Kidney (tissue), 14 donors: Measurements from ENCODE around the gene PRUNE2. TPM values are rescaled to one million over a fixed set of nuclear protein-coding genes. Genes with fewer than 3 reads are reported as not detected.

ENCODE experiments used
- DNase-seq, 5 donors: peaks; one replicate each; pipeline ENCODE4 v3.0.0-alpha.2; 2013 to 2020
- FAIRE-seq: peaks from 2 replicates; lab custom pipeline; 2012; peaks lifted over from hg19 to GRCh38; lab: Jason Lieb, UNC
- H3K27ac ChIP-seq, 2 donors: one replicate each; pipeline ENCODE4 v1.7.0; 2013; ENCODE audit warnings: low read depth in 2 of 2, low read length in 2 of 2, inconsistent platforms in 1 of 2
- H3K27me3 ChIP-seq: one replicate; pipeline ENCODE4 v1.7.1; 2013; ENCODE audit warnings: low read length, inconsistent platforms; ENCODE audit not compliant: control insufficient read depth, insufficient read depth
- H3K36me3 ChIP-seq, 3 donors: one replicate each; pipeline versions ENCODE4 v1.7.0 to v1.7.1; 2013; ENCODE audit warnings: low read length in 3 of 3, control low read depth in 1 of 3, inconsistent platforms in 1 of 3; ENCODE audit not compliant: insufficient read depth in 3 of 3, control insufficient read depth in 2 of 3
- H3K4me1 ChIP-seq, 3 donors: one replicate each; pipeline versions ENCODE4 v1.7.0 to v1.7.1; 2013; ENCODE audit warnings: low read length in 3 of 3, inconsistent platforms in 1 of 3, low read depth in 1 of 3; ENCODE audit not compliant: control insufficient read depth in 2 of 3, insufficient read depth in 2 of 3
- H3K4me3 ChIP-seq, 3 donors: one replicate each; pipeline versions ENCODE4 v1.7.0 to v1.8.1; 2013; ENCODE audit warnings: low read length in 3 of 3, control low read depth in 1 of 3, inconsistent platforms in 1 of 3
- H3K9ac ChIP-seq, 3 donors: one replicate each; pipeline versions ENCODE4 v1.7.0 to v1.7.1; 2013; ENCODE audit warnings: low read length in 3 of 3, control low read depth in 1 of 3, inconsistent platforms in 1 of 3
- H3K9me3 ChIP-seq, 3 donors: one replicate each; pipeline versions ENCODE4 v1.7.0 to v1.7.1; 2013; ENCODE audit warnings: low read length in 3 of 3, control low read depth in 1 of 3, inconsistent platforms in 1 of 3; ENCODE audit not compliant: control insufficient read depth in 2 of 3, insufficient read depth in 1 of 3
- CTCF ChIP-seq: IDR thresholded peaks from 3 replicates; pipeline ENCODE4 v1.5.1; 2012; ENCODE audit warnings: mild to moderate bottlenecking, moderate library complexity, borderline replicate concordance; ENCODE audit not compliant: insufficient read depth; ENCODE audit errors: extremely low read depth
- intact Hi-C: fragments of 100-400 bp; cut with DNase I; formaldehyde crosslinking; loops from one replicate; pipeline ENCODE4 v1.11.1; 2022
- polyA plus RNA-seq: library from polyadenylated mRNA; stranded (reverse); fragments of 350-450 nt; fragmentation: Illumina TruSeq; extraction: RNeasy Lipid Tissue Mini Kit (QIAGEN cat#74804); gene quantifications from one replicate; pipeline ENCODE4 v1.2.3, GENCODE V29; 2014; ENCODE audit warnings: low read depth, low replicate concordance; ENCODE audit not compliant: insufficient read depth
- total RNA-seq: library from RNA; stranded (reverse); fragmentation: NEBNext Ultra II Directional; extraction: Animal tissue kit (Norgen Biotek cat#: 25700); gene quantifications from one replicate; pipeline ENCODE4 v1.2.1, GENCODE V29; 2021
- donor health status: control.
- donor health status: control.
- donor health status: control.
- donor health status: control.
- donor health status: control.
- donor health status: DM: yes; HTN: yes; CAD: no.
- donor health status: Normal renal cell carcinoma (clear cell type).

The PRUNE2 gene
- total and polyA plus RNA-seq, 2 donors from 2014 or later: 12.6 to 65.1 TPM

DNA sequence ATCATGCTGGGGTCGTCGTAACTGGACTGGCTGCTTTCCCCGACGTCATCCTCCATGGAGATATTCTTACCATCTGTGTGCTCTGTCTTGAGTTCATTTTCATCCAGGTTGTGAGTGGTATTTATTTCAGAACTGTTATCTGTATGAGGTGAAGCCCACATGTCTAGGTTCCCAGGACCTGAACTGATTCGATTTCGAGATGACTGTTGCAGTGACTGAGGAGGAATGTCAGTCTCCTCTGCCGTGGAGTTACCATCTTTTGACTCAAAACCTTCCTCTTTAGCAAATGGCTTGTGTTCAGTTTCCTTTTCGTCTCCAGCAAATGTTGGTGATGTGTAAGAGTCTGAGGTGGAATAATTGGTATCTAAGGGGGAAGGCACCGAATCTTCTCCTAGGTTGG, 196.9 kb downstream of the PRUNE2 start:
- no peaks in the 10 kb centered on the region for H3K4me1 ChIP-seq
- peaks cover 0 to 4% (median 0%) of the 10 kb centered on the region in 3 donors for H3K36me3 ChIP-seq
- no peak for TF ChIP-seq CTCF
- DNase-seq (no peak), FAIRE-seq (no peak)
- no peak overlapping the region for H3K4me3 ChIP-seq
- H3K9ac ChIP-seq: no peak overlapping the region
- no peaks in the 10 kb centered on the region for H3K27me3 ChIP-seq
- H3K9me3 ChIP-seq: no peaks in the 10 kb centered on the region
- H3K27ac ChIP-seq: no peak overlapping the region
- intact Hi-C loops: loop anchor here (10.0 kb wide), 1 partner anchor 264 kb away; no protein-coding TSS in a partner anchor

DNA sequence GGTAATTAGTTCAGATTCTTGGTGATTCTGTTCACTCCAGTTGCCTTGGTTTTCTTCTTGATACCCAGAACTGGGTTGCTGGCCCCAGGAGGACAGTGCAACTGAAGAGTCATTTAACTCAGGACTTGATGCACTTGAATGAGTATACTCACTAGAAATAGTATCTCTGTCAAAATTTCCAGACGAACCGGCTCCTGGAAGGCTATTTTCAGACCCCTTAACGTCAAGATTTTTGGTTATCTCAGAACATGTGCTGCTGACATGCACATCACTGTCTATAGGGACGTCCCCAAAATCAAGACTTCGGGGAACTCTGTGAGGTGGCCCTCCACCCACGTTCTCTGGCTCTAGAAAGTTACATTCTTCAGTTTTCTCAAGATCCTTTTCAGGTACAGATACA, 198.4 kb downstream of the PRUNE2 start:
- H3K4me3 ChIP-seq: no peak overlapping the region
- DNase-seq (no peak), FAIRE-seq (no peak)
- no peak overlapping the region for H3K27ac ChIP-seq
- no peaks in the 10 kb centered on the region for H3K9me3 ChIP-seq
- no peaks in the 10 kb centered on the region for H3K4me1 ChIP-seq
- no peaks in the 10 kb centered on the region for H3K27me3 ChIP-seq
- H3K9ac ChIP-seq: no peak overlapping the region
- TF ChIP-seq CTCF: no peak
- peaks cover 0 to 4% (median 0%) of the 10 kb centered on the region in 3 donors for H3K36me3 ChIP-seq
- intact Hi-C loops: loop anchor here (10.0 kb wide), 1 partner anchor 263 kb away; no protein-coding TSS in a partner anchor

DNA sequence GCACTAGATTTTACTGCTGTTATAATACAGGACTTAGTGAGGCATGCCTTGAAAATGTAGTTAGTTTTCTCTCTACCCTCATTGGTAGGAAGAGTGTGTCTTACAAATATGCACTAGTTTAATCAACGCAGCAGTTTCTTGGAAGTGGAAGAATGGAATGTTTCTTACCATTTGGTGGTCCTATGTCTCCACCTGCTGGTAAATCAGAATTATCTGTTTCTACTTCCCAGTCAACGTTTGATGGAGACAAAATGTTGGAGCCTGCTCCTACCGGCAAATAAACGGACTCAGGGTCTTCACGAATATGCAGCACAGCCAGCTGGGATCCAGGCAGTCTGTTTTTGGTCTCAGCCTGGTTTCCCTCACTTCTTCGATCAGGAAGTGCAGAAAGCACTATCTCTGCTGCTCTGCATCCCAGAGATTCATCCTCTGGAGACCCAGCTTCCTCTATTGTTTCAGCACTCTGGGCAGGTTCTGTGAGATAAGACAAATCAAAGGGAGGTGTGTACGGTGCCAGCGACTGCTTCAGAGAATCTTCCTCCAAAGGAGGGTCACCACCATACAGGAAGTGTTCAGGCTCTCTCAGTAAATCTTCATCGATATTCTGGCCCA, 201.2 kb downstream of the PRUNE2 start:
- DNase-seq (peak in 3 of 5 donors; percentile 37 to 93 (median 85)), FAIRE-seq (no peak)
- H3K9me3 ChIP-seq: no peaks in the 10 kb centered on the region
- H3K36me3 ChIP-seq: peaks cover 0 to 4% (median 0%) of the 10 kb centered on the region in 3 donors
- H3K27me3 ChIP-seq: no peaks in the 10 kb centered on the region
- H3K4me3 ChIP-seq: no peak overlapping the region
- intact Hi-C loops: loop anchor here (10.0 kb wide), 1 partner anchor 260 kb away; no protein-coding TSS in a partner anchor
- H3K27ac ChIP-seq: no peak overlapping the region
- H3K9ac ChIP-seq: no peak overlapping the region
- H3K4me1 ChIP-seq: no peaks in the 10 kb centered on the region
- TF ChIP-seq CTCF: peak; percentile 49
